HG02884 (cell line): ENCODE data around the gene H19.

Experiments
- ATAC-seq: cut with Tn5 transposase; IDR thresholded peaks from one replicate; pipeline ENCODE4 v1.9.1; 2021; ENCODE audit warnings: mild to moderate bottlenecking, moderate library complexity; ENCODE audit not compliant: unreplicated experiment

Gene H19

DNA sequence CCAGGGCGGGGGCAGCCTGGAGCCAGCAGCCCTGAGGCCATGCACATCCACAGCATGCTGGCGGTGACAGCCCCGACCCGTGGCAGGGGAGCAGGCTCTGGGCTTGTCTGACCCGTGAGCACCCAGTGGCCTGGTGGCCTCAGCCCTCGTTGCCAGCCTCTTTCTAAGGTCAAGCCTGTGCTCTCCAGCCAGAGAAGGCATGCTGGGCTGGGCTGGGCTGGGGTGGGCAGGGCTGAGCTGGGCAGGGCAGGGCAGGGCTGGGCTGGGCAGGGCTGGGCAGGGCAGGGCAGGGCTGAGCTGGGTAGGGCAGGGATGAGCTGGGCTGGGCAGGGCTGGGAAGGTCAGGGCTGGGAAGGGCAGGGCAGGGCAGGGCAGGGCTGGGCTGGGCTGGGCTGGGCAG is 10.6 kb downstream of the H19 start:
- ATAC-seq = no peak

DNA sequence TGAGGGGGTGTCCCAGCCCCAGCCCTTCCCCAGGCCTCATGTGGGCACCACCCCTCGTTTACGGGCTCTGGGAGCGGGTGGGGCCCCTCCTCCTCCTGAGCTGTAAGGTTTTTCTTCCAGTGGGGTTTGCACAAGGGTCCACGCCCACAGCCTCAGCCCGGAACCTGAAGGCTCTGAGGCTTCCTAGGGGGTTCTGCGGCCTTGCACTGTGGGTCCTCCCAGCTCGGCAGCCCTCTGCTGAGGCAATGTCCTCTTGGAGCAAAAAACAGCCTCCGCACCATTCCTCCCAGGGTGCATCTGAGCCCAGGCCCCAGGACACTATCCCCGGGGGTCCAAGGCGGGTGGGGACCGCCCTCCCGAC is 14.1 kb downstream of the H19 start:
- no peak for ATAC-seq

DNA sequence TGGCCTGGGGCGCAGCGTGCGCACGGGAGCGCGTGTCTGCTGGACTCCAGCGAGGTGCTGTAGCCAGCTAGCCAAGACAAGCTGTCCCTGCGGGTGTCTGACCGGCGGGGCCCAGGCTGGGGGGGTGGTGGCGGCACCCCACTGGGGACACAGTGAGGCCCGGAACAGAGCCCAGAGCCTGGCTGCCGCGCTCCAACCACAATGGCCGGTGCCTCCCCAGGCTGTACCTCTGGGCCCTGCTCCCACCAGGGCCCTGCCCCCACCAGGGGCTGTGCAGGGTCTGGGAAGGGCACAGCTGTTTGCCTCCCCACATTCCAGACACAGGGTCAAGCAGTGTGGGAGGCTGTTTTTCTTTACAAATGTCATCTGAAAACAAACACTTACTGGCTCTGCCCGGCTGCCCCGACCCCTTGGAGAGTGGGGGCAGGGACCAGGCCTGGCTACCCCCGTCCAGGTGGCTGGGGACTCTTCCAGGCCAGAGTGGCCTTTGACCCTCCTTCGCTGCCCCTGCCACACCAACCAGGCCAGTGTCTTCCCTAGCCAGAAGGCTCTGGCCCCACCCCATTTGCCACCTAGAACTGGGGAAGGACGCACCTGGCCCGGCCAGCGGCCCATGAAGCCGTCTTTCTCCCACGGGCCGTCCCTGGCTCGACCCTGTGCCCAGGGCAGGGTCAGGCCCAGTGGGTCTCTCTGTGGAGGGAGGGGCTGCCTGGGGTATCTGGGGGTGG is 14.6 kb downstream of the H19 start:
- no peak for ATAC-seq

DNA sequence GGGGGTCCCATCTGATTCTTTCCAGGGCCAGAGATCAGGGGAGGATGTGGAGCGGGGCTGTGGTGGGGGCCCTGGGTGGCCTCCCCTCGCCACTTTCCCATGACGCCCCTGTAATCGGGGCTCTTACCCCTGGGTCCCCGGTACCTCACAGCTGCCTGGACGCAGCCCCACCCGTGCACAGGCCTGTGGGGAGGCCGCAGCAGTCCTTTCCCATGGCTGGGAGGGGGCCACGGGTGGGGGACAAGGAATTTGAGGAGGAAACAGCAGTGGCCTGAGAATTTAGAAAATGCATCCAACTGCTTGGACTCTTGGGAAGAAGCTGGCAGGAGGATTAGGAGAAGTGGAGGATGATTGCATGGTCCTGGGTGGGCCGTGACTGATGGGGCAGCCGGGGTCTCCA is 18.0 kb downstream of the H19 start:
- ATAC-seq = no peak

GRCh38 chr11:1978720-1979473 is 18.7 kb downstream of the H19 start:
- no peak for ATAC-seq

- ATAC-seq = no peak
These were observed 22.5 kb downstream of the H19 start for GRCh38 chr11:1975185-1975584.

DNA sequence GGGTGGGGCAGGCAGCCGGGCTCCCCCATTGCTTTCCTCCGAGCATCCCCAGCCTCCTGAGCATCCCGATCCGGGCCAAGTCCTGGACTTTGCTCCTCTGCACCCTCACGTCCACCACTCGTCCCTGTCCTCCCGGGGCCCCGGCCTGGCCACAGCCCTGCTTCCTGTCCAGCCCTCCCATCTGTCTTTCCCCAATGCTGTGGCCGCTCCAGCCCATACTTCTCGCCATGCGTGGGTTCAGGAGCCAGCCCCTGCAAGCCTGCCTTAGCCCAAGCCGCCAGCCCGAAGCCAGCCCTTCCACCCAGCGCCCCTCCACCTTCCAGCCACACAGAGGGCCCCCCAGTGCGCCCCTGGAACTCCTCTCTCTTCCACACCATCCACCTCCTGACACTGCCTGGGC is 26.7 kb downstream of the H19 start:
- no peak for ATAC-seq

DNA sequence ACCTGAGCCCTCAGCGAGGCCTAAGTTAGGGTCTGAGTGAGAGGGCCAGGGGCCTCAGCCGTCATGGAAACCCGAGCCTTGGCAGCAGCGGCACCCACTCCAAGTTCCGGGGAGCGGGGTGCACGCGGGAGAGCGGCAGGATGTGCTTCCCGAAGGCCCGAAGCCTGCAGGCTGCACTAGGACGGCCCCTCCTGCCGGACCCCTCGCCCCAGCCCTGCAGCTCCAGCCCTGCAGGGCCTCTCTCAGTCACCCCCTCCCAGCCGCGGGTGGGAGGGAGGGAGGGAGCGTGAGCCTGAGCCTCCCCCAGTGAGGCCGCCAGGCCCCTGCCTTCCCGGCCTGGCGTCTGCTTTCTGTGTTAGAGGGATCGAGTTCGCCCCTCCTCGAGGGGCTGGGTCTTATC is 27.9 kb downstream of the H19 start:
- ATAC-seq = no peak

GRCh38 chr11:1969035-1969434 is 28.6 kb downstream of the H19 start:
- no peak for ATAC-seq

GRCh38 chr11:1968454-1969002 is 29.1 kb downstream of the H19 start:
- no peak for ATAC-seq

- ATAC-seq = no peak
These were observed 29.9 kb downstream of the H19 start for GRCh38 chr11:1967641-1968225.

DNA sequence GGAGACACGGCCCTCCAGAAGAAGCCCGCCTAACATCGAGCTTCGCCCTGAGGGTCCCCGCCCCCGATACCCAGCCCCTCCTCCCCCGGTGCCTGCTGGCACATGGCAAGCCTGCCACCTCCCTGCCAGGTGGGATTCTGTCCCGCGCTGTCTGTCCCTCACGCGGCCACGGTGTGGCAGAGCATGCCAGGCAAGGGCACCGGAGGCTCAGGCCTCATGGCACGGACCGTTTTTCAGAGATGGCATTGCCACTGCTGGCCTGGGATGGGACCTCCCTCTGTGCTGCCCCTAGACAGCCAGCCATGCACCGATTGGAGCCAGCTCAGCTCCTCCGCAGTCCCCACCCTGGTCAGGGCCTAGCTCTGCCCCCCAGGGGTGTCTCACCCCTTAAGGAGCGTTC is 31.1 kb downstream of the H19 start:
- no peak for ATAC-seq

DNA sequence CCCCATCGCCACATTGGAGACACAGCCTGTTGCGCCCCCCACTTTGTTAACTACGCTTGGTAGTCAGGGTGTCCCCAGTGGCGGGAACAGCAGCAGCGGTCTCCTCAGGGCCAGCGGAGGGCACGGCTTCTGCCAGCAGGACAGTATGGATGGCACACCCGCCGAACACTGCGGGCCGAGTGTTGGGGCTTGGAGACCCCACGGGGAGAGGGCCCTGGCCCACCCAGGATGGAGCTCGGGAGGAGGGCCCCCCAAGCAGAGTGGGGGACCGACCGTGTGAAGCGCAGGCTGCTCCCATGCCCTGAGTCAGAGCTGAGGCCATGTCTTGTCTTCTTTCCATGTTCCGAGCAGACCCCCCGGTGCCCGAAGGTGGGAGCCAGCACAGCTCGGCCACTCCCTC is 32.7 kb downstream of the H19 start:
- ATAC-seq = no peak

DNA sequence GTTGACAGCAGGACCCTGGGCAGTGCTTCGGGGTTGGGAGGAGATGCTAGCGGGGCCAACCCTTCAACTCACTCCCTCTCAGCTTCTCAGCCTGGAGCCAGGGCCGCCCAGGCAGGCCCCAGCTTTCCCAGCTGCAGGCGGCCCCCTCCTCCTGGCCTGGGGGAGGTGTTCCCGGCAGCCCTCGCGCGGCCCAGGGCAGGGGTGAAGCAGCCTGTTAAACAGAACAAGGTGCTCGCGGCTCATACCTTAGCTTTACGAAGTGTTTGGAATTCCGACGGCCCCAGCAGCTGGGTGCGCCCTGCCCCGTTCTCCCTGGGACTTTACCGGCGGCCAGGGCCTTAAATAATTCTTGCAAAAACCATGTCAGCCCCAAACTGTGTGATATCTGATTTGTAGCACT is 33.3 kb downstream of the H19 start:
- no peak for ATAC-seq

- ATAC-seq = no peak
These were observed 33.8 kb downstream of the H19 start for GRCh38 chr11:1963864-1964263.

DNA sequence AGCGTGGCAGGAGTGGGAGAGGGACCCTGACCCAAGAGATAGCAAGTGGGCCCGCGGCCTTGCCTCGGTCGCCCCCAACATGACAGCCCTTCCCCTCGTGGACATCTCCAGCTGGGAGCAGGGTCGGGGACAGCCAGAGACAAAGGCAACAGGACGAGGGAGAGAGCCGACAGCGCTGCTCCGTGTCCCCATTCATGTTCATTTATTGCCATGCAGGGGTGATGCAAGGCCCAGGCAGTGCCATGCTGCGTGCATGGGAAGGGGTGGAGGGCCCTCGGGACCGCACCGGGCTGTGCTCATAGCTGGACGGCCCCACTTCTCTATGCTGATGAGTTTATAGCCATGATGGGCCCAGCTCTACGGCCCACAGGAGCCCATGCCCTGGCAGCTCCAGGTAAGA is 37.9 kb downstream of the H19 start:
- no peak for ATAC-seq

DNA sequence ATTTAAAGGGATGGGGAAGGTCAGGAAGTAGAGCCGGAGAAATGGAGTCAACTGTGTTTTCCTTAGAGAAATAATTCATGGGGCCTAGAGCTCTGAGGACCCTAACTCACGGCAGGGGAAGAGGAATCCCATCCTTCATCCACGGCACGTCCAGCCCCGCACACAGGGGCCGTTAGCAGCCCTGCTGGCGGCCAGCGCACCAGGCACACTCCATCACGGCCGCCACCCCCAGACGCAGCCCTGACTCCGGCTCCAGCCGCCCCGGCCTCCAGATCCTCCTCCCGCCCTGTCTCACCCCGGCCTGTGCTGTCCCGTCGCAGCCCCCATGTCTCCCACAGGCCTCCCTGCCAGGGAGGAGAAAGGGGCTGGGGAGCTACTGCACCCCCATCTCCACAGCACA is 39.3 kb downstream of the H19 start:
- ATAC-seq = no peak

GRCh38 chr11:1953489-1954266 is 44.0 kb downstream of the H19 start:
- ATAC-seq = no peak

- ATAC-seq = no peak
These were observed 44.7 kb downstream of the H19 start for GRCh38 chr11:1952806-1953482.

DNA sequence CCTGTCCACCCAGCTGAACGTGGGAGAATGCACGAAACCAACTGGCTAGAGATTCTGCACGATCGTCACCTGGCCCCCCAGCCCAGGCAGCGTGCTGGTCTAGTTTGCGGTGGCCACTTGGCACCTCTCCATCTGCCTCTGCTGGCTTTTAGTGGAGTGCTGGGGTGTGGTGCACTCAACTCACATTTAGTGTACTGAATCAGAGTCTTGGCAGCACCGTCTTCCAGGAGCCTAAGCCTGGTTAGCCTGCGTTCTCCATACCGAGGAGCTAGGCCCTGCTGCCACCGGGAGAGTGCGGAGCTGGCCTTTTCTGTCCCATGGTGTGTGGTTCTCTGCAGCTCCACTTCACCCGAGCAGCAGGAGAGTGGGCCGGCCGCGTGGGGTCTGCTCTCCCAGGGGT is 47.7 kb downstream of the H19 start:
- no peak for ATAC-seq

DNA sequence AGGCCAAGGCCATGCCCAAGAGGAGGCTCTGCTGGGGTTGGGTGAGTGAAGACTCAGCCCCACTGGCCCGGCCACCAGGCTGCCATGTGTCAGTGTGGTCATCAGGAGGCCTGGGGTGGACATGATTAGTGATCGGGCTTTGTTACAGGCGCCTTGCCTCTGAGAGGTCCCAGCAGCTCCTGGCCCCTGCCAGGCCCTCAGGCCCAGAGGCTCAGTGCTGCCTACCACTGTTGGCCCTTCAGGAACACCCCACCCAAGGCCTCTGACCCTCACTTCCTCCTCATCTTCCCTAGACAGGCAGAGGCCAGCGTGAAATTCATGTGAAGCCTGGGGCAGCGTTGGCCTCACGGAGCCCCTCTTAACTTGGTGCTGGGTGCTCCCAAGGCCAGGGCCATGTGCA is 48.3 kb downstream of the H19 start:
- ATAC-seq = no peak
